ENCODE data around the gene PALD1. TPM values are rescaled to one million over a fixed set of nuclear protein-coding genes. Genes with fewer than 3 reads are reported as not detected.
A peak's percentile ranks its signal among the peaks of the same experiment; 100 is the strongest.
"Not testable (repeated sequence)": the region's sequence is repeated elsewhere in the genome, so short reads cannot be mapped to it uniquely, and the experiment has no call there.

PALD1 gene
- total RNA-seq, 1 donor from 2014 or later = 276 TPM

DNA sequence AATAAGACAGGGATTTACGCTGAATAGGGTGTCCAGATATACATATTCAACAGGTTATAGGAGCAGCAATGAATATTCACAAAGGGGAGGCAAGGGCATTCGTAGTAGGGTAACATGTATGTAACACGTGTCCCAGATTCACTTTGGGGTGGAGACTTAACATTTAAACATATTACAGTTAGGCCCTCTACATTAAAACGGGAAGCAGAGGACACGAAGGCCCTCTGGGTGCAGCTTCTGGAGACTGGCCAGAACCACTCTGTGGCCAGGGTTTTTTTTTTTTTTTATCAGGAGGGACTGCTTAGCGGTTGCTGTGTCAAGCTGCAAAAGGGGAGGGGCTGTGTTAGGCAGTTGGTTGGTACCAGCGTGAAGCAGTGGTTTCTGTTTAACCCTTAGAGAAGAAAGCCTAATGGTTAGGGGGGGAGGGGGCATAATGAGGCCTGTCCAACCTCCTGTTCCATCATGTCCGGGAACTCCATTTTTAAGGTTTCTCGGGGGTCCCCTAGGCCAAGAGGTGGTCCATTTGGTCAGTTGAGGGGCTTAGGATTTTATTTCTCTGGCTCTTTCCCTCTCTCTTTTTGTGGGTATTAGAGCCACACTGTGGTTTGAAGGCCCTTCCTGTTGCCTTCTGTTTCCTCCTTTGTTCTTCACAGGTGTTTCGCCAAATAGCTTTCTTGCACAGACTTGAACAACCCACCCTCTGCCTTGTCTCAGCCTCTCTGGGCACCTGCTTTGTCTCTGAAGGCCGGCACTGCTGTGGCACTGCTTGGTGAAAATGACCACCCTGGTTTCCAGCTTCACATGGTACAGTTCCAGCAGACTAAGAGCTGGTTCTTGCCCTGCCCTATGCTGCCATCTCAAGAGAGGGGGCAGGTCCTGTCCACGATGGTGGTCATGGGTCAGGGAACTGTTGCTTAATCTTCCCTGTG is 97.6 kb downstream of the PALD1 start:
- peak; percentile 15 for DNase-seq

- no peak for DNase-seq
These were observed 98.4 kb downstream of the PALD1 start for GRCh38 chr10:70576803-70577517.

DNA sequence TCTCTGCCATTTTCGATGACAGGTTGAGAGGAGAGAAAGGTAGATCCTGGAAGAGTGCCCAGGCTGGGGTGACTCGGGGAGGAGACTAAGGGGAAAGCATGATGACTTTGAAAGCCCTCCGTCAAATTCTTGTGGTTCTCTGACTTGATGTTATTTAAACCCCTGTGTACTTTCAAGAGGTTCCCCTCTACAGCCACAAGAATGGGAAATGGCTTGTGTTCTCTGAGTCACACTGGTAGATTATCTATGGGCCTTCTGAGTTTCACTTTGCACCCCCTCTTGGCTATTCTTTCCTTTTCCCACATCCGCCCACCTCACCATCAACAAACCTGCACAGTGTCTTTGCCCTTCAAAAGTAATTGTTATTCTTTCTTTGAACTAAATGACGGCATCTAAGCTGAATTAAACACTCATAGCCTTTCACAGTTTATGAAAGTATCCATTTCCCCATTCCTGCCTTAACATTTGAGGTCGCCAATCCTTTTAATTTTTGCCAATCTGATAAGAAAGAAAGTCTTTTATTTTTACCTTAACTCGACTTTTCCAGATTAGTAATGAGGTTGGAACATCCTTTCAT is 99.9 kb downstream of the PALD1 start:
- DNase-seq = peak; percentile 24

DNA sequence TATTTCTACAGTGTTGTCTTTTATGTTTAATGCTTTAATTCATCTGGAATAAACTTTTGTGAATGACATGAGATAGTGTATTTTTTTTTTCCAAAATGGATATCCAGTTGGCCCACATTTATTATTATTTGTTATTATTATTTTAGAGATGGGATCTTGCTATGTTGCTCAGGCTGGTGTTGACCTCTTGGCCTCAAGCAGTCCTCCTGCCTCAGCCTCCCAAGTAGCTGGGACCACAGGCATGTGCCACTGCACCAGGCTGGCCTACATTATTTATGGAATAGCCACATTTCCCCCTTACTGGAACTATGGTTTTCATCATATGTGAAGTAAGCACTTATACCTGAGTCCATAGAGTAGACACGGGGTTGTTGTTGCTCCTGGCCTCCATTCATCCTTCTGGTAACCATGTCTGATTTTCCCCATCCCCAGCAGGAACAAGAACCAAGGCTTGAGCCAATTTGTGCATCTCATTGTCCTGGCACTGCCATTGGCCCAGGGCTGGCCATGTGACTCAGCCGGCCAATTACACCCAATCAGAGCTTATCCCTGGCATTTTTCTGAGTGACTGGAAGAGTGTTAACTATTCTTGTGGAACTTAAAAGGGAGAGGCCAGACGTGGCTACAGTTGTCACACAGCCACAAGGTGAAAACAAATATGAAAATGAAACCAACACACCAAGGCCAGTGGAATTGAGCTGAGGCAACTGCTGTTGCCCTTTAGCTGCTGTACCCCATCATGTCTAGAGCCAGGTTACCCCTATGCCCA is 100.9 kb downstream of the PALD1 start:
- no peak for DNase-seq

DNA sequence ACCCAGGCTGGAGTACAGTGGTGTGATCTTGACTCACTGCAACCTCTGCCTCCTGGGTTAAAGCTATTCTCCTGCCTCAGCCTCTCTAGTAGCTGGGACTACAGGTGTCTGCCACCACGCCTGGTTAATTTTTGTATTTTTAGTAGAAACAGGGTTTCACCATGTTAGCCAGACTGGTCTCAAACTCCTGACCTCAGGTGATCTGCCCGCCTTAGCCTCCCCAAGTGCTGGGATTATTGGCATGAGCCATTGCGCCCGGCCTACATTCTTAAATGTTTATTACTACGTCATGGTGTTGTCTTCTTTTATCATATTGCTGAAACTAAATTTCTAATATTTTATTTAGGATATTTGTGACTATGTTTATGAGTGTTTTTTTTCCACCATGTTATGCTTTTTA is 102.6 kb downstream of the PALD1 start:
- not testable (repeated sequence) for DNase-seq

DNA sequence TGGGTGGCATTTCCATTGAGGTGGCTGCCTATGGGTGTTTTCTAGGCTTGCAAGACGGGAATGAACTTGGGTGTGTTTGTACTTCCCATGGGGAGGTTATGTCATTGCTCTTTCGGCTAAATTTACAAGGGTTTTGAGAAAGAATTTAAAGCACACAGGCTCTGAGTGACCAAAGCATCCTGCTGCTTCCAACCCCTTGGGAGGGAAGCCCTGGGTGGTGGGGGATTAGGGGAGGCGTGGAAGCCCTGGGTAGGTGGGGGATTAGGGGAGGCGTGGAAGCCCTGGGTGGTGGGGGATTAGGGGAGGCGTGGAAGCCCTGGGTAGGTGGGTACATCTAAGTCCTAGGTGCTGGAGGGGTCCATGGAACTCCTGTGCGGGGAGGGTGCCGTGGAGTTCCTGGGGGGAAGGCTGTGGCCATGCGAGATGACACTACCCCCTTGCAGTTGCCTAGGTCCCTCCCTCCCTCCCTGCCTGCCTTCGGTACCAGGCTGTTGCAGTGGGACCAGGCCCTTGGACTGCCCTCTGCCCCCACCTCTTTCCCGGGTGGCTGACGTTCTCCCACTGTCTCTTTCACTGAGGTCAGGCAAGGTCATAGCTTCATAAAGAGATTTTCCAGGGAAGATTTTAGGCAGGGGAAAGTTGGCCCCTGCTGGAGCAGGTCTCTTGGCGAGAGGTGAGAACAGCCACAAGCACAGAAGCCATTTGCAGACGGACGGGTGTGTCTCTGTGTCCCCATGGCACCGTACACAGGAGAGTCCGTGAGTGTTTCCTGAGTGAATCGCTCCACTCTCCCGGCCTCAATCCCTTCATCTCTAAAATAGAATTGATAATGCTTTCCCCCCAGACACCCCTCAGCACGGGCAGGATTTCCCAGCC is 104.5 kb downstream of the PALD1 start:
- no peak for DNase-seq

GRCh38 chr10:70583669-70584037 is 105.1 kb downstream of the PALD1 start:
- no peak for DNase-seq

DNA sequence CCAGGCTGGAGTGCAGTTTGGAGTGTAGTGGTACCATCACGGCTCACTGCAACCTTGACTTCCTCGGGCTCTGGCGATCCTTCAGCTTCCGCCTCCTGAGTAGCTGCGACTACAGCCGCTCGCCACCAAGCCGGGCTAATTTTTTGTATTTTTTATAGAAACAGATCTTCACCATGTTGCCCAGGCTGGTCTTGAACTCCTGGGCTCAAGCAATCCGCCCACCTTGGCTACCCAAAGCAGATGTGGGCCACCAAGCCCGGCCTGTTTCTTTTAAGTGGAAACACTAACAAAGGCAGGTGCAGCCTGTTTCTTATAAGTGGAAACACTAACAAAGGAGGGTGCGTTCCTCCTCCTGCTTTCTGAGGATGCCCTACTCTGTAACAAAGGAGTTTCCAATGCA is 105.8 kb downstream of the PALD1 start:
- no peak for DNase-seq

GRCh38 chr10:70584909-70585544 is 106.5 kb downstream of the PALD1 start:
- peak; percentile 16 for DNase-seq

GRCh38 chr10:70585578-70586169 is 107.1 kb downstream of the PALD1 start:
- DNase-seq = no peak

DNA sequence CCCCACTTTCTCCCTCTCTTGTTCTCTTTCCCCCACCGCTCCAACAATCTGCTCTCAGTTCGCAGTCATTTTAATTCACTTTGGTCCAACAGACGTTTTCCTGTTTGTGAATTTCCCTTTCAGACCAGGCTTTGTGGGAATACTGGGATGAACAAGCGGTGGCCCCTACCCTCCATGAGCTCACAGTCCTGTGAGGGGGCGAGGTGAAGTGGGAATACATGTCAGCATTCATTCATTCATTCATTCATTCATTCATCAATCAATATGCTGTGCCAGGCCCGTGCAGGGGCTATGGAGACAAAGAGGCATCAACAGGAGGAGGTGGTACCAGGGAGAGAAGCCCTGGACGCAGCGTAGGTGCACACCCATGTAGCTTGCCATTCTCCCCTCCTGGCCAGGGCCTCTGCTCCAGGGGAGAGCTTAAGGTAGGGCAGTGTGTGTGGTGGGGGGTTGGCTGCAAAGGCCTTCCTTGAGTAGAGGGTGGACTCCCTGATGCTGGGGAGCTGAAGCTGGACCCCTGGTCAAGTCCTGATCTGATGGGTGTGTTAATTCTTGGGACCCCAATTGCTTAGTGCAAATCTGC is 107.9 kb downstream of the PALD1 start:
- DNase-seq = no peak

DNA sequence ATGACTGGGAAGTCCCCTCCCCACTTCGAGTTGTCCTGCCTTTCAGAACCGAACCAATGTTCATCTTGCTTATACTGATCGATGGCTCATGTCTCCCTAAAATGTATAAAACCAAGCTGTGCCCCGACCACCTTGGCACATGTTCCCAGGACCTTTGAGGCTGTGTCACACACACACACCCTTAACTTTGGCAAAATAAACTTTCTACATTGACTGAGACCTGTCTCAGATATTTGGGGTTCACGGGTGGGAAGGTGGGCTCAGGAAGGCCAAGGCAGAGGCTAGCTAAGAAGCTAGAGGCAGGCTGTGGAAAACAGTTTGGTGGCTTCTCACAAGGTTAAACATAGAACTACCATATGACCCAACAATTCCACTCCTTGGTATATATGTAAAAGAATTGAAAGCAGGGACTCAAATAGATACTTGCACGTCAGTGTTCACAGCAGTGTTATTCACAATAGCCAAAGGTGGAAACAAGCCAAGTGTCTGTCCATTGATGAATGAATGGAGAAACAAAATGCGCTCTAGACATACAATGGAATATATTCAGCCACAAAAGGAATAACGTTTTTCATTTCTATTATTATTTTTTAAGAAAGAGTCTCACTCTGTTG is 108.6 kb downstream of the PALD1 start:
- no peak for DNase-seq

DNA sequence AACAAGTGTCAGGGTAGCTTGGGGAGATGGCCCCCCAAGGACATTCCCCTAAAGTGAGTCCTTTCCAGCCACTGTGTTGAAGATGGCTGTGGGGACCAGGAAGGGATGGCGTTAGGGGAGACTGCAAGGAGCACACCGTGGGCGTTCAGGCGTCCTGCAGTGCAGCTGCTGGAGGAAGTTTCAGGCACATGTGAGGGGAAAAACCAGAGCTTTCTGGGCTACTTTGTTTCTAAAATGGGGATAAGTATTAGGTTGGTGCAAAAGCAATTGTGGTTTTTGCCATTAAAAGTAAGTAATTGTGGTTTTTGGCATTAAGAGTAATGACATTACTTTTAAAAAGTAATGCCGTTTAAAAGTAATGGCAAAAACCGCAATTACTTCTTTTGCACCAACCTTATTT is 109.7 kb downstream of the PALD1 start:
- no peak for DNase-seq

- no peak for DNase-seq
These were observed 110.4 kb downstream of the PALD1 start for GRCh38 chr10:70588859-70589570.

GRCh38 chr10:70589762-70590654 is 111.4 kb downstream of the PALD1 start:
- peak; percentile 48 for DNase-seq

GRCh38 chr10:70590655-70591416 is 112.3 kb downstream of the PALD1 start:
- DNase-seq = no peak

DNA sequence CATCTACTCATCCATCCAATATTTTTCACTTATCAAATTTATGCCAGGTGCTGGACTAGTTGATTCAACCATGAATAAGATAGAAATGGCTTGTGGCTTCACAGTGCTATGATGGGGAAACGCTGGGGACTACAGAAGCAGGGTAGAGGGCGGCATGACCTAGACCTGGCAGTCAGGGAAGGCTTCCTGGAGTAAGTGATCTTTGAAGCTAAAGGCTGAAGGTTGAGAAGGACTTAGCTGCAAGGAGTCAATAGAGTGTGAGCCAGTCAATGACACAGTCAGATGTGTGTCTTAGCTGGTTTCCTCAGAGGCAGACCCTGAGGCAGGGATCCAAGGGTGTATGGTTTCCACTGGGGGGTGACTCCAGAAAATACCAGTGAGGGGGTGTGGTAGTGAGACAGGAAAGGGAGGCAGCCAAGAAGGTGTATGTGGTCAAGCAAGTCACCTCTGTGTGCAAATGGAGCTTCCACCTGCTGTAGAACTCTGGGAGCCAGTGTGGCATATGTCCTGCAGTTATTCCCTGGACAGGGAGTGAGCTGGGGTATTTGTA is 113.7 kb downstream of the PALD1 start:
- no peak for DNase-seq
